Gastrocnemius medialis (tissue), 4 donors: ENCODE measurements around the gene SSU72. TPM values are rescaled to one million over a fixed set of nuclear protein-coding genes. Genes with fewer than 3 reads are reported as not detected.
A peak's percentile ranks its signal among the peaks of the same experiment; 100 is the strongest.
"Not testable (repeated sequence)": the region's sequence is repeated elsewhere in the genome, so short reads cannot be mapped to it uniquely, and the experiment has no call there.

ENCODE experiments used
- ATAC-seq, 2 donors: fragments of 150-250 bp; one replicate each; pipeline ENCODE4 v1.9.1; 2016
- DNase-seq, 2 donors: peaks; one replicate each; pipeline ENCODE4 v3.0.0-alpha.2; 2019
- H3K27ac ChIP-seq, 4 donors: fragments of 200-600 bp; sonication (generic); 1 replicate in 1 of 4; 2 replicates in 3 of 4; pipeline ENCODE4 v1.5.1; 2016 to 2018; ENCODE audit warnings: mild to moderate bottlenecking in 2 of 4, moderate library complexity in 1 of 4
- H3K27me3 ChIP-seq, 3 donors: fragments of 200-600 bp; sonication (generic) in 2 of 3; 1 replicate in 1 of 3; 2 replicates in 2 of 3; pipeline versions ENCODE4 v1.5.1 to v1.6.0; 2016 to 2019; ENCODE audit warnings: mild to moderate bottlenecking in 1 of 3, moderate library complexity in 1 of 3
- H3K36me3 ChIP-seq, 2 donors: fragments of 200-600 bp; sonication (generic) in 1 of 2; one replicate each; pipeline ENCODE4 v1.5.1; 2017 to 2018
- H3K4me1 ChIP-seq, 2 donors: fragments of 200-600 bp; sonication (generic) in 1 of 2; one replicate each; pipeline ENCODE4 v1.5.1; 2016 to 2017; ENCODE audit warnings: mild to moderate bottlenecking in 2 of 2
- H3K4me3 ChIP-seq, 4 donors: fragments of 200-600 bp; sonication (generic) in 3 of 4; 1 replicate in 1 of 4; 2 replicates in 3 of 4; pipeline ENCODE4 v1.5.1; 2016 to 2019; ENCODE audit warnings: mild to moderate bottlenecking in 2 of 4
- H3K9me3 ChIP-seq, 3 donors: fragments of 200-600 bp; sonication (generic) in 2 of 3; 1 replicate in 1 of 3; 2 replicates in 2 of 3; pipeline ENCODE4 v1.5.1; 2016 to 2019
- POLR2A ChIP-seq, 2 donors: fragments of 450-650 bp; IDR thresholded peaks; one replicate each; pipeline ENCODE4 v1.6.1; 2017; ENCODE audit warnings: antibody characterized with exemption in 2 of 2, mild to moderate bottlenecking in 2 of 2, moderate library complexity in 2 of 2
- in situ Hi-C, 4 donors: fragments of 200-750 bp; cut with MboI; loops; one replicate each; pipeline versions ENCODE4 v1.15.0 to v1.8.0; 2017; ENCODE audit warnings: low sequenced_read_pairs in 4 of 4
- intact Hi-C: fragments of 100-400 bp; cut with DNase I; formaldehyde crosslinking; loops from one replicate; pipeline ENCODE4 v1.15.1; 2023; ENCODE audit warnings: low total_unique reads
- total RNA-seq, 4 donors: library from RNA; depleted of rRNA; stranded (reverse); fragments of >200 nt; gene quantifications; one replicate each; pipeline versions ENCODE4 v1.1.0 to v1.2.3, GENCODE V29; 2016
- TF ChIP-seq, protein P1 (sequence below), 5 experiments: fragments of 450-650 bp in 3 of 5; fragments of 200-600 bp in 2 of 5; sonication (generic) in 2 of 5; IDR thresholded peaks in 4 of 5; conservative IDR thresholded peaks in 1 of 5; 1 replicate in 4 of 5; 2 replicates in 1 of 5; pipeline ENCODE4 v1.5.1; 2016 to 2019; ENCODE audit warnings: antibody characterized with exemption in 5 of 5, mild to moderate bottlenecking in 3 of 5, moderate library complexity in 3 of 5

The SSU72 gene
- total RNA-seq, 4 donors from 2014 or later, result 141 to 235 (median 208) TPM

DNA sequence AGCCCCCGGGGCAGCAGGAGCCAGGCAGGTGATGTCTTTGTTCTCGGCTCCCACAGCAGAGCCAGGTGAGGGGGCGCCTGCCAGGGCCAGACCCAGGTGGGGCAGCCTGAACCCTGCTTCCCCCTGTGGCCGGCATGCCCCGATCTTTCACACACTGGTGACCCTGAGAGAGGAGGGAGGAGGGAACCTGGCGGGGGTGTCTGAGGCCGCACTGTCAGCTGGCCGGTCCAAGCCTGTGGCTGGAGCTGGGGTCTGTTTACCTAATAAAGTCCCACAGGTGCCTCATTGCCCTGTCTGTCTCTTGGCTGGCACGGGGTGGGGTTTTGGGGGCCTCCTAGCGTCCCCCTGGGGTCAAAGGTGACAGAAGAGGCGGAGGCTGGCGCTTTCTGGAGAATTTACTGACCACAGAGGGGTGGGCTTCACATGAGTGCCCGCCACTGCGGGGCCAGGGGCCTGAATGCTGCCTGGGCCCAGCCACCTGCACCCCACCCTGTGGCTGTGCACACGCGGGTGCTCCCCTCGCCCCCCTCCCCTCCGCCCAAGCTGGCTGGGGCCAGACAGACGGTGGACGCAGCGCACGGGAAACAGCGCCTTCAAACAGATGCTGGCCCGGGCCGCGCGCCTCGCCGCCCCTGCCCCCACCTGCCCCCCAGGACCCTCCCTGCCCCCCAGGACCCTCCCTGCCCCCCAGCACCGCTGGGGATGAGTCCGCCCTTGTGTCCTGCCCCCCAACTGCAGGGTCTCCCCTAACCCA is 40.1 kb downstream of the SSU72 start:
- no peaks in the 10 kb centered on the region for H3K9me3 ChIP-seq
- ATAC-seq, result no peak
- DNase-seq, result no peak
- in situ Hi-C loops (no loop called here), intact Hi-C loops (no loop called here)
- no peaks in the 10 kb centered on the region for H3K27me3 ChIP-seq
- H3K4me3 ChIP-seq, result no peak overlapping the region
- H3K4me1 ChIP-seq, result peaks cover 15 to 25% of the 10 kb centered on the region in 2 donors
- peaks cover 0 to 3% of the 10 kb centered on the region in 2 donors for H3K36me3 ChIP-seq
- no peak for TF ChIP-seq POLR2A (IDR thresholded peaks at IDR 0.05)
- TF ChIP-seq, protein P1, sequence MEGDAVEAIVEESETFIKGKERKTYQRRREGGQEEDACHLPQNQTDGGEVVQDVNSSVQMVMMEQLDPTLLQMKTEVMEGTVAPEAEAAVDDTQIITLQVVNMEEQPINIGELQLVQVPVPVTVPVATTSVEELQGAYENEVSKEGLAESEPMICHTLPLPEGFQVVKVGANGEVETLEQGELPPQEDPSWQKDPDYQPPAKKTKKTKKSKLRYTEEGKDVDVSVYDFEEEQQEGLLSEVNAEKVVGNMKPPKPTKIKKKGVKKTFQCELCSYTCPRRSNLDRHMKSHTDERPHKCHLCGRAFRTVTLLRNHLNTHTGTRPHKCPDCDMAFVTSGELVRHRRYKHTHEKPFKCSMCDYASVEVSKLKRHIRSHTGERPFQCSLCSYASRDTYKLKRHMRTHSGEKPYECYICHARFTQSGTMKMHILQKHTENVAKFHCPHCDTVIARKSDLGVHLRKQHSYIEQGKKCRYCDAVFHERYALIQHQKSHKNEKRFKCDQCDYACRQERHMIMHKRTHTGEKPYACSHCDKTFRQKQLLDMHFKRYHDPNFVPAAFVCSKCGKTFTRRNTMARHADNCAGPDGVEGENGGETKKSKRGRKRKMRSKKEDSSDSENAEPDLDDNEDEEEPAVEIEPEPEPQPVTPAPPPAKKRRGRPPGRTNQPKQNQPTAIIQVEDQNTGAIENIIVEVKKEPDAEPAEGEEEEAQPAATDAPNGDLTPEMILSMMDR (IDR thresholded peaks at IDR 0.05 in 4 of 5, conservative IDR thresholded peaks at IDR 0.05 in 1 of 5), result no peak
- peak overlapping the region in 1 of 4 donors; percentile 82 for H3K27ac ChIP-seq

DNA sequence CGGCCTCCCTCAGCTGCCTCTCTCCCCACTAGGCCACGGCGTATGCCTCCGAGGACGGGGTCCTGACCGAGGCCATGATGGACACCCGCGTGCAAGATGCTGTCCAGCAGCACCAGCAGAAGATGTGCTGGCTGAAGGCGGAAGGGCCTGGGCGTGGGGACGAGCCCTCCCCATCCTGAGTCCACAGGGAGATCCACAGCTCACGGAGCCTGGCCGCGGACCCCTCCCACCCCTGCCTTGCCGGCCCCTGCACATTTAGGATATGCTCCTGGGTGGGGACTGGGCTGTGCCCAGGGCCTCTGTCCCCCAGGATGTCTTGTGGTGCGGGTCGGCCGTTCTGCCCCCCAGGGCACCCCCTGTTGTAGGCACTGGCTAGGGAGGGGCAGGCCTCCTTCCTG is 40.8 kb downstream of the SSU72 start:
- Histone ChIP-seq H3K4me1 (peaks cover 15 to 18% of the 10 kb centered on the region in 2 donors), H3K27ac (peak overlapping the region in 3 of 4 donors; percentile 74 to 82 (median 82))
- intact Hi-C loops, H3K36me3 ChIP-seq, in situ Hi-C loops, H3K27me3 ChIP-seq, H3K9me3 ChIP-seq, ATAC-seq, DNase-seq, H3K4me3 ChIP-seq: not testable (repeated sequence)

DNA sequence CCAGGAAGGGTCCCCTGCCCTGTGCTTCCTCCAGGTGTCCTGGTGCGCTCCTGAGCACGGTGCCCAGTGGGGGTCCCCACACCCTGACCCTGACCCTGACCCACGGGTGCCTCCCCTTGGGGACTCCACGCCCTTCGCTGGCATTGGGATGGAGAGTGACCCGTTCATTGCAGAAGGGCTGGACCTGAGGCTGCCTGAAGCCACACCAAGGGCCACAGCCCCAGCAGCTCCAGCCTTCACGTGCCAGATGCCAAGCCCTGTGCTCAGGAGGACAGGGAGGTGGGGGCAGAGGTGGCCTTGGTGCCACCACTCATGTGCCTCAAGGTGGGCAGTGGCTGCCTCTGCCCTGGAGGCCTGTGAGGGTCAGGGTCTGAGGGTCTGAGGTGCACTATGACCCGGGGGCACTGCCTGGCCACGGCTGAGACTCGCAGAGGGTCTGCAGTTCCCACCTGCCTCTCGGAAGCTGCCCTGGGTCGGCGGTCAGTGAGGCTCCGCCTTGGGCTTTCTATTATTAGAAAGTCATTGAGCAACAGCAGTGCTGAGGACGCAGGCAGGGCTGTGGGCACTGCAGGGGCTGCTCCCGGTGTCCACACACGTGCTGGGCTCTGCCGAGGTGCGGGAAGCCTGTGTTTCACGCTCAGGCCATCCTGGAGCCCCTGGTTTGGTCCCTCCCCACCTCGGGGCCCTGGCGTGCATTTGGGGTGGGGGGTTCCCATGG is 41.3 kb downstream of the SSU72 start:
- DNase-seq, result peak in 1 of 2 donors; percentile 69
- H3K27ac ChIP-seq, result peak overlapping the region; percentile 63 to 82 (median 78)
- in situ Hi-C loops, H3K27me3 ChIP-seq, intact Hi-C loops, H3K4me3 ChIP-seq, H3K9me3 ChIP-seq: not testable (repeated sequence)
- H3K4me1 ChIP-seq, result peaks cover 15 to 16% of the 10 kb centered on the region in 2 donors
- ATAC-seq, result peak; percentile 75 to 90
- H3K36me3 ChIP-seq, result peaks cover 0 to 14% of the 10 kb centered on the region in 2 donors

DNA sequence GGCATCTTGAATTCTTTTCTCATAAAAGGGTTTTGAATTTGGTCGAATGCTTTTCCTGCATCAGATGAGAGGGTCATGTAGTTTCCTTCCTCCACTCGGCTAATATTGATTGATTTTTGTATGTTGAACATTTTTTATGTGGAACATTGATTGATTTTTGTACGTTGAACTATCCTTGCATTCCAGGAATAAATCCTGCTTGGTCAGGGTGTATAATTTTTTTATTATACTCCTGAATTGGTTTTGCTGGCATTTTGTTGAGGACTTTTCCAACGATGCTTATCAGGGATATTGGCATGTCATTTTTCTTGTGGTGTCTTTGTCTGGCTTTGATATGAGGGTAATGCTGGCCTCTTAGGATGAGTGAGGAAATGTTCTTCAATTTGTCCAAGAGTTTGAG is 42.7 kb downstream of the SSU72 start:
- intact Hi-C loops, result no loop called here
- ATAC-seq, result no peak
- no peak for DNase-seq
- H3K27ac ChIP-seq, result no peak overlapping the region
- in situ Hi-C loops, result no loop called here
- H3K4me1 ChIP-seq, result peaks cover 14 to 15% of the 10 kb centered on the region in 2 donors
- TF ChIP-seq POLR2A (IDR thresholded peaks at IDR 0.05), result no peak
- TF ChIP-seq, protein P1 (IDR thresholded peaks at IDR 0.05 in 4 of 5, conservative IDR thresholded peaks at IDR 0.05 in 1 of 5), result no peak
- no peaks in the 10 kb centered on the region for H3K9me3 ChIP-seq
- H3K36me3 ChIP-seq, result peaks cover 0 to 28% of the 10 kb centered on the region in 2 donors
- no peak overlapping the region for H3K4me3 ChIP-seq
- no peaks in the 10 kb centered on the region for H3K27me3 ChIP-seq

DNA sequence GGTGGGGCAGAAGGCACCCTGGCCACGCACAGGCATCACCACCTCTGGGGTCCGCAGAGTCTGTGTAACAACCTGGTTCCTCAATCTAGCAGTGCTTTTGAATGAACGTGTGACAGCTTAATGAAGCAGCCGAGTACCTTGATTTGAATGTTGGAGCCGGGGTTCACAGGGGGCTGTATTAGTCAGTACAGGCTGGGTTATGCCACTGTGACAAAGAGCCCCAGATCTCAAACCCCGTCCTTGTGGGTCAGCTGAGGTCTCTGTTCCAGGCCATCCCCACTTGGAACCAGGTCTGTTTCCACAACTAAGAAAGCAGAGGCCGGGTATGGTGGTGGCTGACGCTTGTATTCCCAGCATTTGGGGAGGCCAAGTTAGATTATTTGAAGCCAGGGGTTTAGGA is 44.7 kb downstream of the SSU72 start:
- in situ Hi-C loops (no loop called here), intact Hi-C loops (no loop called here)
- no peak for ATAC-seq
- TF ChIP-seq, protein P1 (IDR thresholded peaks at IDR 0.05 in 4 of 5, conservative IDR thresholded peaks at IDR 0.05 in 1 of 5), result no peak
- no peak for TF ChIP-seq POLR2A (IDR thresholded peaks at IDR 0.05)
- H3K36me3 ChIP-seq, result peaks cover 0 to 29% of the 10 kb centered on the region in 2 donors
- DNase-seq, result no peak
- no peak overlapping the region for H3K27ac ChIP-seq
- H3K27me3 ChIP-seq, result no peaks in the 10 kb centered on the region
- peaks cover 6 to 7% of the 10 kb centered on the region in 2 donors for H3K4me1 ChIP-seq
- no peaks in the 10 kb centered on the region for H3K9me3 ChIP-seq
- no peak overlapping the region for H3K4me3 ChIP-seq
